Ramos (cell line): Measurements from ENCODE around the gene LIN7A.

Experiments
- in situ Hi-C: fragments of 300-500 bp; cut with MboI; formaldehyde crosslinking; loops from one replicate; pipeline ENCODE4 v1.14.3; 2022; ENCODE audit warnings: low sequenced_read_pairs; ENCODE audit not compliant: unreplicated experiment

Gene LIN7A, protein sequence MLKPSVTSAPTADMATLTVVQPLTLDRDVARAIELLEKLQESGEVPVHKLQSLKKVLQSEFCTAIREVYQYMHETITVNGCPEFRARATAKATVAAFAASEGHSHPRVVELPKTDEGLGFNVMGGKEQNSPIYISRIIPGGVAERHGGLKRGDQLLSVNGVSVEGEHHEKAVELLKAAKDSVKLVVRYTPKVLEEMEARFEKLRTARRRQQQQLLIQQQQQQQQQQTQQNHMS

DNA sequence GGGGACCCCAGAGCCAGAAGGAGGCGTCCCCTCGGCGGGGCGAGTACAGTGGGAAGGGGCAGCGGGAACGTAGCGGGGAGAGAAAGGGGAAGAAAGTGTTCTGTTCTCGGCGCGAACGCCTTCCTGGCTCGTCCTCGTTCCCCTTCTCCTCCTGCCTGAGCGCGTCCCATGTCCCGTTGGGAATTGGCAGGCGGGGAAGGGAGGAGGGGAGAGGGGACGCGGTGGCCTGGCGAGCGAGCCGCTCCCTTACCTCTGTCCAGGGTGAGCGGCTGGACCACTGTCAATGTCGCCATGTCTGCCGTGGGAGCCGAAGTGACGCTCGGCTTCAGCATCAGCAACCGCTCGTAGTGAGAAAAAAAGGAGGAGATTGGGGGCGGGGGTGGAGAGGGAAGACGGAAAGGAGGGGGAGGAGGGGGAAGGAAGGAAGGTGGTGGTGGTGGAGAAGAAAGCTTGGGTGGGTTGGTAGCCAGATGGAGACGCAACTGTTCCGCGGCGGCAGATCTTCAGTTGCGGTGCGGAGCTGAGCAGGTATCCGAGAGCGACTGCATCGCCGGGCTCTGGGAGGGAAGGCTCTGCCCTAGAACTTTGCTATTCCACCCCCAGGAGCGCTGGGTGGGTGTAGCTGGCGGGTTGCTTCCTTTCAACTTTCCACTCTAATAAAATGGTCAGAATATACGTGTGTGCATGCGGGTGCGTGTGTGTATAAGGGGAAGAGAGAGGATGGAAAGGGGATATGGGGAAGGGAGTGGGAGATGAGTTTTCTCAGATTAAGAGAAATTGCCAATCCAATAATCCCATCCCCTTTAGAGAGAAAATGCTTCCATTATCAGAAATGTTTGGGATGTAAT is at the start of gene LIN7A:
Gene LIN7A, minus strand, starts transcription at position 544 of the 848 bp plus-strand sequence. Its CDS starts 212 bp downstream, at position 332.
- in situ Hi-C loops, result no loop called here

DNA sequence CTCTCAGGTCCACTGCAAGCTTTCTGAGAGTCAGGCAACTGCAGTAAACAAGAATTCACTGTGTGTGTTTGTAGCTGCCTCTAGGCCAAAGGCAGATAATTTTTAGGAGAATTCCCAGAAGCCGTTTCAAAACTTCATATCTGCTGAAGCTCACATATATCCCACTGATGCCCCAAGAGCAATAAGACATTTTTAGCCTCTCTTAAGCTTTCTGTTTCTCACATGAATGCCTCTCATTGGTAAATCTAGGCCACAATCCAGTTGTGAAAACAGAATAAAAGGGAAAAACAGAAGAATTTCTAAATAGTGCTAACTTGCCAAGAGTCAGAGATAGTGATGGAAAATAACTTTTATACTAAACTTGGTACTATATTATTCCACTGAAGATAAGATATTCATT is 48.5 kb upstream of the LIN7A start:
- in situ Hi-C loops, result no loop called here

DNA sequence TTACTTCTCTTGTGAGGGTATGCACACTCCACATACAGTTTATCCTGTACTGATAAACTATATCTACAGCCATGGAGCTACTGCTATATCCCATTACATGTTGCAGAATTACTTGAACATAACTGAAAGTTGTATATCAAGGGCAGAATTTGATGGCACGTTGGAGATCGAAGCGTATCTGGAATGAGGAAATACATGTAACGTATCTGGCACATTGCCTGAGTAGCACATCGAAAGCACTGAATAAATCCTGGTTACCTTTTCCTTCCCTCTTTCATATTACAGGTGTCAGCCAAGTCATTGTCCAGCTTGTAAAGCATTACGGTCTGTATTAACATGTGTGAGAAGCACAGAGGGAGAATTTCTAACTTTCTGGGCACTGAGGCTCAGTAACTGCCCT is 42.1 kb upstream of the LIN7A start:
- in situ Hi-C loops, result no loop called here

DNA sequence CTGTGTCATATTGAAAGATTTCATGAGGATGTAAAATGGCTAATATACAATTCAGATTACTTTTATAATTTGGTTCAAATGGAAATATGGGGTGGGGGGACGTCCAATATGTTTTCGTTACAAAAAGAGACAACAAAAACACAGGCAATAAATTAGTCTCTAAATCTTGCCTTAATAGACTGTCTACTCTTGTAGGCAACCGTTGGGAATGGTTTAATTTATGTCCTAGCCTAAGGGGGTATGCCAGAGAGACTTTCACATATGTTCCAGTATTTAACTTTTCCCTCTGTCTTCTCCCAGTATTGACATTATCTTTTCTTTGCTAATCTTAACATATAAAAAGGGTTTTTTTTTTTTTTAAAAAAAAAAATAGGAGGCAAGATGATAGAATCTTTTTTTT is 41.5 kb upstream of the LIN7A start:
- in situ Hi-C loops, result no loop called here

DNA sequence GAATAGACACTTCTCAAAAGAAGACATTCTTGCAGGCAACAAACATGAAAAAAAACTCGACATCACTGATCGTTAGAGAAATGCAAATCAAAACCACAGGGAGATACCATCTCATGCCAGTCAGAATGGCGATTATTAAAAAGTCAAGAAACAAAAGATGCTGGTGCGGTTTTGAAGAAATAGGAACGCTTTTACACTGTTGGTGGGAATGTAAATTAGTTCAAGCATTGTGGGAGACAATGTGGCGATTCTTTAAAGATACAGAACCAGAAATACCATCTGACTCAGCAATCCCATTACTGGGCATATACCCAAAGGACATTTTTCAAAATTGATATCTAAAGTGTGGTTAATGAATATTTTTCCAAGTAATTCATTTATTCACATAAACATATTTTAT is 39.6 kb upstream of the LIN7A start:
- in situ Hi-C loops, result no loop called here

DNA sequence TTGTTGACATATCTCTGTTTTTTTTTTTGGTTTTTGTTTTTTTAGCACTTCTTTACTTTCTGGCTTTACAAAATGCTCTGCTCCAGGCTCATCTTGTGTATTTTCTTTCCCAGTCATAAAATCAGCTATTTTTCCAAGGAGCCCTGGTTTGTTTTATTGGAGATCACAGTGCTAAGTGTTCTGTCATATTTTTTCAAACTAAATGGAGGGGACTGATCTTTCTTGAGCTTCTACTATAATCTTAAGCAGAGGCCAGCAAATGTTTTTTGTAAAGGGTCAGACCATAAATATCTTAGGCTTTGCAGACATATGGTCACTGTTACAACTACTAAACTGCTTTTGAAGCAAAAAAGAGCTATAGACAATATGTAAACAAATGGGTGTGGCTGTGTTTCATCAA is 30.6 kb upstream of the LIN7A start:
- in situ Hi-C loops, result no loop called here

DNA sequence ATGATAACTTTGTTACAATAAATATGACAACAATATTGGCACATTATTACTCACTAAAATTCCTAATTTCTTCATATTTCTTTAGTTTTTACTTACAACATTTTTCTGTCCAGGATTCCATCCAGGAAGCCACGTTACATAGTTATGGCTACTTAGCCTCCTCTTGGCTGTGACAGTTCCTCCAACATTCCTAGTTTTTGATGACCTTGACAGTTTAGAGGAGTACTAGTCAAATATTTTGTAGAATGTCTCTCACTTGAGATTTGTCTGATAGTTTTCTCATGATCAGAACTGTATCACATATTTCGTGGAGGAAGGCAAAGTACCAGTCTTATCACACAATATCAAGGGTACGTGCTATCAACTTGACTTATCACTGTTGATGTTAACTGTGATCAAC is 29.8 kb upstream of the LIN7A start:
- in situ Hi-C loops, result no loop called here

DNA sequence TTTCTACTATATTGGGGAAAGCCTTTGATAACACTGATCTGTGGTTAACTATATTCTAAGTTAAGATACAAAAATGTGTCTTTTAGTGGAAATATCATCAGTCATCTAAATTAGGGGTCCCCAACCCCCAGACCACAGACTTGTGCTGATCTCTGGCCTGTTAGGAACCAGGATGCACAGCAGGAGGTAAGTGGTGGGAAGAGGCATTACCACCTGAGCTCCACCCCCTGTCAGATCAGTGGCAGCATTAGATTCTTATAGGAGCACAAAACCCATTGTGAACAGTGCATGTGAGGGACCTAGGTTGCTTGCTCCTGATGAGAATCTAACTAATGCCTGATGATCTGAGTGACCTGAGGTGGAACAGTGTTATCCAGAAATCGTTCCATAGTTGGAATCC is 28.3 kb upstream of the LIN7A start:
- in situ Hi-C loops, result no loop called here

DNA sequence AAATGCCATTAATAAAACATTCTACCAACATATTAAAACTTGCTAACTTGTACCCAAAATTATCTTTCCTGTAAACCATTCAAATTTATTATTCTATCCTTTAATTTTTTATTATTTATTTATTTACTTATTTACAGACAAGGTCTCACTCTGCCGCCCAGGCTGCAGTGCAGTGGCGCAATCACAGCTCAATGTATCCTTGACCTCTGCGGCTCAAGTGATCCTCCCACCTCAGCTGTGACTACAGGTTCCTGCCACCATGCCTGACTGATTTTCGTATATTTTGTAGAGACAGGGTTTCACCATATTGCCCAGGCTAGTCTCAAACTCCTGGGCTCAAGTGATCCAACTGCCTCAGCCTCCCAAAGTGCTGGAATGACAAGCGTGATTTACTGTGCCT is 20.4 kb upstream of the LIN7A start:
- in situ Hi-C loops, result no loop called here

DNA sequence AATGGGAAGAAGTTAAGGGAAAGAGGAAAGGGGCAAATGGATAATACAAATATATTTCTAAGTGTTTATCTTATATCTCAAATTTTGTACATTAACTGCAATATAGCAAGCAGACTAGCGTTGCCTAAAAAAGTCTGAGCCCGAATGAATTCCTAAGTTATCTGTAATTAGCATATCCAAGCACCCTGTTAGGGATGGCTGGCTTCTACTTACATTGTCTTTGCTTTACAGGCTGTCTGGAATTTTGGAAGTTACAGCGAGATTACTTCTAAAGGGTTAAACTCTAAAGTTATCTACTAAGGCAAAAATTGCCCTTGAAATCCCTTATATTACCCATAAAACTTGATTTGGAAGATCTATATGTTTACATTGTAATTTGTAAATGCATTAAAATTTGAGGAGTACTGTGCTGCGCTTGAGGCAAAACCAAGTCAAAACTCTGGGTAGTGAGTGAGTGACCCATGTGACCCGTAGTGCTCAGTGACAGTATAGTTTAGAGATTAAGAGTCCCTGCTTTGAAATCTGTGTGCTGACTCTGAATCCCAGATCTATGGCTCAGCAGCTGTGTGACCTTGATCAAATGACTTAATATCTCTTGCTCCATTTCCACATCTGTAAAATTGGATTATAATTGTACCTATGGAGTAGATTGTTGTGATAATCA is 17.3 kb upstream of the LIN7A start:
- in situ Hi-C loops, result no loop called here

DNA sequence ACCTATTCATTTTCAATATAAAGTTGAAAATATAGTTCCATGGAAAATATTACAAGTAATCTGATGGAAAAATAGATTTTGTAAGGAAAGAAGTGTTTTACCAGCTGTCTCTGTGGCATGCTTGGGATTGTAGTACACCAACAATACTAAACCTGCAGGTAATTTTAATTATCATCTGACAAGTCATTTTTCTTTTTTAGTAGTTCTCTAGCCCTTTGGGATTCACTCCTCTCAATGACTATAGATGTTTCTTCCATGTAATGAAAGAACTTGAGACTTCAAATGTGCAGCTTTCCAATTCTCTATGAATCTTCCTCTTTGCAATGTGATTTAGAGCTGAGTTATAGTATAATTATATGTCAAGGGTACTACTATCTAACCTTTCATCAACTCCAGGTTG is 14.7 kb upstream of the LIN7A start:
- in situ Hi-C loops, result no loop called here

DNA sequence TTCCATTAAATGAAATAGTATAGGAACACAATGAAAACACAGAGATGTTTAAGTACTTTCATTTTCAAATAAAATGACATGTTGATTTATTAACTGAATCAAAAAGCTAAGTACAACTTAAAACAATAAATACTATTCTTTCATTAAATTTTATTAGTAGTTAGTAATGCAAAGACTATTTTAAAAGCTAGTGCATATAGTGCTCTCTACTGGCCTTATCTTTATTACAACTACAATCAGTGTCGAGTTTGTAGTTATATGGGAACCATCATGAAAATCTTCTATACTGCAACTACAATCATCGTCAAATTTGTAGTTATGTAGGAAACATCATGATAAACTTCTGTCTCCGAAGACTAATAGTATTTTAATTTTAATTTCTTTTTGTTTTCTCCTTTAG is 8.9 kb upstream of the LIN7A start:
- in situ Hi-C loops, result no loop called here

DNA sequence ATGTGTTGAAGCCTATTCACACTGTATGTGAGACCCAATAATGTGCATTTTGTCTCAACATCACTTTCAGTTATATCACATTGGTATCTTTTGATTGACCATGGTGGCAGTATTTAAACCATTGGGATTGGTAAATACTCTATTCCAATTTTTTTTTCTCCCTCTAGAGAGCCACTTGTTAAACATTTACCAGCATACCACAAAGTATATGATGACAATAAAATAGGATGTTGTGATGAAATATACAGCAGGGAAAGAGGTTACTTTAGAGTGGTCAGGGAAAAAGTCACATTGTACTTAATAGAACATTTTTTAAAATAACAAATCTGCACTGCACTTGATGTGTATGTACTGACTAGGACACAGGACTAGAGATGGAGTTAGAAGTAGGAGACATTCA is 5.6 kb upstream of the LIN7A start:
- in situ Hi-C loops, result no loop called here

DNA sequence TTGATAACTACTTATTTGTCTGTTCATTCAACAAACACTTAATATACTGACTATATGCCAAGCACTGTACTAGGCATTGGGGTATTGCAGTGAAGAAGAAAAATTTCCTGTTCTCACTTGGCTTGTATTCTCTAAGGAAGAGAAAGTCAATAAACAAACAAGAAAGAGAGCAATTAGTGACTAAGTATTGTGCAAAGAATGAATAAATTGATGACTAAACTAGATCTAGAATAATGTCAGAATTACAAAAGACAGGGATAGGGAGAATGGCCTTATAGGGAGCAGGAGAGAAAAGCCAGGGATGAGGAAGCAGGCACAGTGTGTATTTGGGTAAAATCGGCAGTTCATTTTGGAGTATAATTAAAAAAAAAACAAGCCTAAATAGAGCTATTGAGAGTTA is 4.2 kb upstream of the LIN7A start:
- in situ Hi-C loops, result no loop called here

DNA sequence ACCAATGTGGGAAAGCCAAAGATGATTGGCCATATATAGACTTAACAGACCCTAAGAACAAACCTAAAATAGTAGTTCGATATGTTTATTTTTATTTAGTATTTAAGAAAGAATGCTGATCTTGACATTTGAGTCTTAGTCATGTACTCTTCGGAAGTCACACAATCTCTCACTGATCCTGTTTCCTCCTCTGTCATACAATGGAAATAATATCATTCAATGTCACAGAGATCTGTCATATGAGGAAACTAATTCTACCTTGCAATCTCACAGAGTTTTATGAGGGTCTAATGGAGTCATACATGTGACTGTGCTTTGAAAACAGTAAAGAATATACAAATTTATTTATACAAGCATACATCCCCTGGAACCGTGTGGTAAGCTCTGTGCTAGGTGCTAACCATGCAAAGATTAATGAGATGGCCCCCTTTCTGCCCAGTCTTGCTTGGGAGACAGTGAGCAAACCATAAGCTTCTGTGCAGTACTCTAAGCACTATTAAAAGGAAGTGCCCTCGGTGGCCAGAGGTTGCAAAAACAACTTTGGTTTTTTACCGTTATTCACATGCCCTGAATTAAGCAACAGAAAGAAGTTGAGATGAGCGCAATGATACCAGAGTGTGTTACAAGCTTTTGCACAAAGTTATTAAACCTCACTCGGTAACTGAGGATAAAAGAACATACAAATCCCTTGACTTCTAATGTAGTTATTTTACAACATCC is 1.7 kb upstream of the LIN7A start:
- in situ Hi-C loops, result no loop called here

DNA sequence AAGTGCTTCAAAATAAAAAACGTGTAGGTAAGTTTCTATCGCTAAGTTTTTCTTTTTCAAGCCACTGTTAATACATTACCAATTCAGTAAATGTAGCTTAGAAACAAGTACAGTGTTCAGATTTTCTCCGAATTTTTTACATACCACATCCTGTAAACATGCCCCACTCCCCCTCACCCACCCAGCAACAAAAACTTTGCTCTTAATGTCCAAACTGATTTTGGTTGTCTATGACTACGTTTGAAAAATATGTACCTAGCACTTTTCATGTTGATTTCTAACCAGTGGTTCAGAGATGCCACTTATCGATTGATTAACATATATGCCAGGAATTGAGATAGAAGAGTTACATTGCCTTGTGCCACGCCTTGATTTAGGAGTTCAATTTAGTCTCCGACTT is 663 bp upstream of the LIN7A start:
- in situ Hi-C loops, result no loop called here

DNA sequence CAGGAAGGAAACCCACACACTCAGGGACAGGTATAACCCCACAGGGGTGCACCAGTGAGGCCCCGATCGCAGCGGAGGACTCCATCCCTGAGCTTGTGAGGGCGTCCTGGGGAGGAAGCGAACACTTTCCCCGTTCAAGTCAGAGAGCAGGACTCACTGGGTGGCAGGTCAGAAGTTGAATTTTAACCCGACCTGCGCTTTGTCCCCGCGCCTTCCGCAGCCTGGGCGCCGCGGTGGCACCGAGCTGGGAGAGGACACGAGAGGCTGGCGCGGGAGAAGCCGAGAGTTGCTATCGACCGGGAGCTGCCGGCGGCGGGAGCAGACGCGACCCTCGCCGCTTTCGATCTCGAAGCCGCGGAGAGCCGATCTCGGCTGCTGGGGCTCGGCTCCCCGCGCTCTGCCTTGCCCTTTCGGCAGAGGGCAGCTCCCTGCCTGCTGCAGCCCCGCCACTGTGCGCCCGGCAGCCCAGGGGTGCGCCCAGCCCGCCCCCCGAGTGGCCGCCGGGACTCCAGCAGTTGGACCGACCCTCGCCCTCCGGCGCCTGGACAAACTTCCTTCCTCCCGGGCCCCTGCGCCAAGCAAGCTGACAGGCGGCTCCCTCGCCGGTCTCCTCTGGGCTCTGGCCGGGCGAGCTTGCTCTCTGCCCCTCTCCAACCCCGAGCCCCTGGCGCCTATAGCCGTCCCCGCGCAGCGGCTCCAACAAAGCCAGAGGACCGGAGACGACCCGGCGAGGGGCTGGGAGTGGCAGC is 918 bp downstream of the LIN7A start:
- in situ Hi-C loops, result no loop called here

DNA sequence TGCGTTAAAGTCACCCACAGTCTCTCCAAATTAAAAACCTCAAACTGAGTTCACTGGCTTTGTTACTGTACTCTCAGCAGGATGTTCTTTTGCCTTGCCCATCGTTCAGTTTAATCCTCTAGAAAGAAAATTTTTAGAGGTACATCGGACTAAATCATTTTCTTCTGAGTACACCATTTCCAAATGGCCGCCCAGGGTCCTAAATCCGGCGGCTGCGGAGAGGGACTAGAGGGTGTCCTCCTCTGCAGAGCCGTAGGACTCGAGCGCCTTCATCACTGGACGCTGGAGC is 1.4 kb downstream of the LIN7A start:
- in situ Hi-C loops, result no loop called here

DNA sequence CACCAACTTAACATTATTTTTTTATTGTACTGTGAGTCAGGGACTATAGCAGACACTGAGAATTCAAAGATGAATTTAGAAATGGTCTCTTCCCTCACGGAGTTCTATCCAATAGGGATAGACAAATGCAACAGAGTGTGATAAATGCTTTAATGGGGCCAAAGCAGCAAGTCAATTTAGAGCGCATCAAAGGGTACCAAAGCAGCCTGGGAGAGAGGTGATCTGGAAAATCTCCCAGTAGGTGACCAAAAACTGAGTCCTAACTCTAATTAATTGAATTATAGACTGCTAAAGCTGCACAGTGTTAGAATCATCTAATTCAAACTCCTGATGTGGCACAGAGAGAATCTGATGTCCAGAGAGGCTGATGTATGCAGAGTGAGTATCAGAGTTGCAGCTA is 2.6 kb downstream of the LIN7A start:
- in situ Hi-C loops, result no loop called here

DNA sequence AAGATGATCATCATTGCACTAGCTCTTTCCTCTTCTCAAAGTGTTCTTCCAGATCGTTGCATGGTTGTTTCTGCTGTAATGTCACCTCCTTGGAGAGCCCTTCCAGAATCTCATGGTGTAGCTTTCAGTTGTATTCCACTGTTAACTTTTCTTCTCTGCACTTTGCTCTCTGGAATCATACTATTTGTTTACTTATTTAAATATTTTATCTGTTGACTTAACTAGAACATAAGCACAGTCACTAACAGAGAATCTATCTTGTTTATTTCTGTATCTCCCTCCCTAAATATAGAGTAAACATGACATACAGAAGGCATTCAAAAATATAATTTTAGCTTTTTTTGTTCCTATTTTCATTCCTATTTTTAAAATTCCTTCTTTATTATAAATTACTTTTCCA is 11.8 kb downstream of the LIN7A start:
- in situ Hi-C loops, result no loop called here
